HG02852 (cell line): ENCODE results near the gene MRGPRE.

ENCODE experiments used
- ATAC-seq: cut with Tn5 transposase; IDR thresholded peaks from one replicate; pipeline ENCODE4 v1.9.1; 2021; ENCODE audit warnings: mild to moderate bottlenecking, moderate library complexity; ENCODE audit not compliant: unreplicated experiment

MRGPRE gene

DNA sequence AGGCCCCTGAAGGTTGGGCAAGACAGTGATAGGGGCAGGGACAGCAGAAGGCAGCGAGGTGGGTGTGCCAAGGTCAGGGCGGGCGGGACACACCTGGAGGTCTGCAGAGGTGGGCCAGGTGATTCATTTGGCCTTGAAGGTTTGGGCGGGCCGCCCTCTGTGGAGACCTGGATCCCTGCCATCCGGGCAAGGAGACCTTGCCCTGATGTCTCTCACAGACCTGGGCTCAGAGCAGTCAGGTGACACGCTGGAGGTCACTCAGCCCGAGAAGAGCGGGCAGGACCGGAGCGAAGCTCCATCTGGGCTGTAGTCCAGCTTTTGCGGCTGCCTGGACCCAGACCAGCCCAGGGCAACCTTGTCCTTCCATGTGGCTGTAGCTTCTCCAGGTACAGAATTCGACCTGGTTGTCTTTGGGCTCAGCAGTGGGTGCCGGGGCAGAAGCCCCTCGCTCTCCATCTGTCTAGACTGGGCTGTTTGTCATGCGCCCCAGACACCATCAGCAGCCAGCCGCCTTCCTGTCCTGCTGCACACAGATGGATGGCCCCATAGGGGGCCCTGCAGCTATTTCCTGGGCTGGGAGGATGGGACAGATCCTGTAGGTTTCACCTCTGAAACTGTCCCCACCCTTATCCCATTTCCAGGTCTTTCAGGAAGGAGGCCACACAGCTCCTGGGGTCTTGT, 16.7 kb downstream of the MRGPRE start:
- no peak for ATAC-seq

DNA sequence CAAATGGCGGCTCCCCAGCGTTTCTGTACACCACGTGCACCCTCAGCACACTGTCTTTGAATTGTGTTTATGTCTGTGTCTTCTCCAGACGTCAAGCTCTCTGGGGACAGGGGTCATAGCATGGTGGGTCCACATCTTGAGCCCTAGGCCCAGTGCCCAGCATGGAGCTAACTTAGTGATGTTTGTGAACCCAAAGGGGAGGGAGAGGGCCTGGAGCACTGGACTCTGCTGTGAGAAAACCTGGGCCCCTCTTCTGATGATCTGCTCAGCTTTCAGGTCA, 17.9 kb downstream of the MRGPRE start:
- ATAC-seq: no peak

DNA sequence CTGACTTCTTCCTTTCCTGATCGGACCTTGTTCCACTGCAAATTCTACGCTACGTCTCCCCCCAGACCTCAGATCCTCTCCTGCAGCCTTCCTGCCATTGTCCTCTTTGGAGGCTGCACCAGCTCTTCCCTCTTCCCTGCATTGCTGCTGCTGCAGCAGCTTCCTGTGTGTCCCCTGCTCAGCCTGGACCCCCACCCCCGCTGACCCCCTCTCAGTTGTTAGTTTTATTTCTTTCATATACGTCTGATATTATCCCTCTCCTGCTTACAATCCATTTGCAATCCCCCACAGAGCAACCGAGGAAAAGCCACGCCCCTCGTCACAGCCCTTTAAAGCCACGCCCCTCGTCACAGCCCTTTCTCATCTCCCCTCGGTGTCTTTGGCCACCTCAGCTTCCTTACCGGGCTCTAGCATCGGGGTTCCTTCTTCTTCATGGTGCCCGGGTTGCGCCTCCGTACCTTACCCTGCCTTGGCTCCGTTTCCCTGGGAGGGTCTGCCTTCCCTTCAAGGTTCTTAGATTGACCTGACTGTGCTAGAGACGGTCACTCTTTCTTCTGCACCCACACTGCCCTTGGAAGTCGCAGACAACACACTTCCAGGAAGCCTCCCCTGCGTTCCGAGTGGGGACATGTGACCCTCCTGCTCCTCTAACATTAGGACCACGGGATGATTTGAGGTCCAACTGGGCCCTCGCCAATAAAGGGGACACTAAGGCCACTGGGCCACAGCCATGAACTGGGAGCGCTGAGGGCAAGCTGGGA, 18.4 kb downstream of the MRGPRE start:
- ATAC-seq: no peak

DNA sequence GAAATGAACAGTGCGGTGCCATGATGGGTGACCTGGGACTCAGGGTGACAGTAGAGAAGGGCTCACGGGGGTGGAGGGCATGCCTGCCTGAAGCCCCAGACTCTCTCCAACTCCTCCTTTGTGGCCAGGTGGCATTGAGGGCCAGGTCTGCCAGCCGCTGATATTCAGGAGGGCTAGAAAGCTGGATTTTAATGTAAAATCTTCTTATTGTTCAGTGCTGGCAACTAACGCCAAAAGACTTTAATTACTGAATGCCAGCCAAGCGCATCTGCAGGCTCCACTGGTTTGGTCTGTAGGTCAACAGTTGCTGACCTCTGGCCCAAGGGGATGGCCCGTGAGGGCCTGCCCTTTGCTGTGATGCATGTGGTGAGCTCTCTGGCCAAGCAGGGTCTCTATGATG, 23.9 kb downstream of the MRGPRE start:
- ATAC-seq: no peak

DNA sequence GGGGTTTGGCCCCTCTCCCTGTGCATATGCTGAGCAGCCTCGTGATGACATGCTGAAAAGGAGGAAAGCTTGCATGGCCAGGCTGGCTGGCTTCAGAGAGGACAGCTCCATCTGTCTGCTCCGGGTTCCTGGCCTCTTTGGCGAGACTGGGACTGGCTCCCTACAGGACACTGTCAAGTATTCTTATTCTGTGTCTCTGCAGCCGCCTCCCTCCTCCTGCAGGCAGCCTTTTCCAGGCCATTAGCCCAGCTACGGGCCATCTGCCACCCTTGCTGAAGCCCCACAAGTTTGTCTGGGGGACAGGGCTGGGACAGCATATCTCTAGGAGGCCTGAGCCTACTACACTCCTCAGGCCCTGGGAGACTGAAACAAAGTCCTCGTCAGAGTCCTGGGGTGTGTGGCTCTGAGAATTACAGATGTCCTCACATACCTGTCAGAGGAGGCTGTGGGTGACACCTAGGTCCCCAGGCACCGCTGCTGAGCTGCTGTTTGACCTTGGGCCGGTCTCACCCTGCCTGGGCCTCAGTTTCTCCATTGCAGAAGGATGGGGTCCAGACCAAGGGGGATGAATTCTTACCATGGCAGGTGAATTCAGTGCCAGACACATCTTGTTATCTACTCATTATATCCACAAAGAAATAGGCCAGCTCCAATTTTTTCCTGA, 24.6 kb downstream of the MRGPRE start:
- no peak for ATAC-seq

DNA sequence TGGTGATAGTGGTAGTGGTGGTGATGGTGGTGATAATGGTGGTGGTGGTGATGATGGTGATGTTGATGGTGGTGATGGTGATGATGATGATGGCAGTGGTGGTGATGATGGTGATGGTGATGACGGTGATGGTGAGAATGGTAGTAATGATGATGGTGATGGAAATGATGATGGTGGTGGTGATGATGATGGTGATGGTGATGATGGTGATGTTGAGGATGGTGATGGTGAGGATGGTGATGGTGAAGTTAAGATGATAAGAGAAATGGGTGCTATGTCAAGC, 25.4 kb downstream of the MRGPRE start:
- no peak for ATAC-seq

DNA sequence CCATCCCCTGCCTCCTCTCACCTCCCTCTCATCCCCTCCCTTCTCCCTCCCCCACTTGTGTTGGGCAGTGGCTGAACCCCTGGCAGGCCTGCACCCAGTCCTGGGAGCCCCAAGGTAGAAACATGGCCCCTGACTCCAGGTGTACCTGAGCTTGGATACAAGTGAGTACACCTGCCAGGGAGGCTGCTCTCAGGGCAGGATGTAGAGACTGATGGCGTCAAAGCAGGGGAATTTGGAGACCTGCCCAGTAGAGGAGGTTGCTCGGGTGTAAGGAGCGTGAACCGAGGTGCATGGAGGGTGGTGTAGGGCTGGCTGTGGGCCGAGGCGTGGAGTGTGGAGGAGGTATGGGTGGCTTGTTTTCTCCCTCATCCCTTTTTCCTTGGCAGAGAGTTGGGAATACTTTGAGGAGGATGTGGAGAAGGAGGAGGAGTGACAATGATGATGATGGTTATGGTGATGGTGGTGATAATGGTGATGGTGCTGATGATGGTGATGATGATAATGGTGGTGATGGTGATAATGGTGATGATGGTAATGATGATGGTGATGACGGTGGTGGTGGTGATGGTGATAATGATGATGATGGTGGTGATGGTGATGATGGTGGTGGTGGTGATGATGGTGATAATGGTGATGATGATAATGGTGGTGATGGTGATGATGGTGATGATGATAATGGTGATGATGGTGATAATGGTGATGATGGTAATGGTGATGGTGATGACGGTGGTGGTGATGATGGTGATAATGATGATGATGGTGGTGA, 25.9 kb downstream of the MRGPRE start:
- ATAC-seq: no peak

DNA sequence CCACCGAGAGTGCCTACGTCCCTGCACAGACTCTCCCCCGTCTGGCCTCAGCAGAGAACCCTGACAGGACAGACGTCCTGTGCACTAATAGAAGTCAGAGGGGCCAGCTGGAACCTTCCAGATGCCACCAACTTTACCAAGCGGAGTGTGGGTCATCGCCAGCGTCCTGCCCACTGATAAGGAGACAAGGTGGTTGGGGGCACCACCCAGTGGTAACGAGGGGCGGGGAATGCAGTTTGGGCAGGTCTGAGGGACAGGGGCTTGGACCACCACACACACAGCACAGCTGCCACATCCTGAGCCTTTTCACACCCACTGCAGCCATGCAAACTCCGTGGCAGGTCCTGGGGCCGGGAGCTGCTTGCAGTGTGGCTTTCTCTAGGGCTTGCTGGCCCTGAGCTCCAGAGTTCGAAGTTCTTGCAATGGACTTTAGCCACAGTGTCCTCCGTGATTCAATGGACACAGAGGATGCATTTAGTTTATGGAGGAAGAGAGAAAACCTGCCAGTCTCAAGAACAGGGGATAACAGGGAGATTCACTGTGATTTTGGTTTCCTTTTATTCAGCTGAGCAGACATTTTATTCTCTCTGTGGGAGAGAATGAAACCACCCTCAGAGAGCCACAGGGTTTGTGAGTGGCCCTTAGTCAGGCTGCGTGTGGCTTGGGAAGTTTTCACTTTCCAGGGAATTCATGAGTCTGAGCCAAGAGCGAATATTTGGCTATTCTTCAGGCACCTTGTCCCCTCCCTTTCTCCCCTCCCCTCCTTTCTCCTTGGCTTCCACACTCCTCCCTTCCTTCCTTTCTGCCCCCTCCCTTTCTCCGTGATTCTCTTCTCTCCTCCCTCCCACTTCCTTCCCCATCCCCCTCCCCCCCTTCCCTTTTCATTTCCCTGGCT, 26.7 kb downstream of the MRGPRE start:
- ATAC-seq: no peak

DNA sequence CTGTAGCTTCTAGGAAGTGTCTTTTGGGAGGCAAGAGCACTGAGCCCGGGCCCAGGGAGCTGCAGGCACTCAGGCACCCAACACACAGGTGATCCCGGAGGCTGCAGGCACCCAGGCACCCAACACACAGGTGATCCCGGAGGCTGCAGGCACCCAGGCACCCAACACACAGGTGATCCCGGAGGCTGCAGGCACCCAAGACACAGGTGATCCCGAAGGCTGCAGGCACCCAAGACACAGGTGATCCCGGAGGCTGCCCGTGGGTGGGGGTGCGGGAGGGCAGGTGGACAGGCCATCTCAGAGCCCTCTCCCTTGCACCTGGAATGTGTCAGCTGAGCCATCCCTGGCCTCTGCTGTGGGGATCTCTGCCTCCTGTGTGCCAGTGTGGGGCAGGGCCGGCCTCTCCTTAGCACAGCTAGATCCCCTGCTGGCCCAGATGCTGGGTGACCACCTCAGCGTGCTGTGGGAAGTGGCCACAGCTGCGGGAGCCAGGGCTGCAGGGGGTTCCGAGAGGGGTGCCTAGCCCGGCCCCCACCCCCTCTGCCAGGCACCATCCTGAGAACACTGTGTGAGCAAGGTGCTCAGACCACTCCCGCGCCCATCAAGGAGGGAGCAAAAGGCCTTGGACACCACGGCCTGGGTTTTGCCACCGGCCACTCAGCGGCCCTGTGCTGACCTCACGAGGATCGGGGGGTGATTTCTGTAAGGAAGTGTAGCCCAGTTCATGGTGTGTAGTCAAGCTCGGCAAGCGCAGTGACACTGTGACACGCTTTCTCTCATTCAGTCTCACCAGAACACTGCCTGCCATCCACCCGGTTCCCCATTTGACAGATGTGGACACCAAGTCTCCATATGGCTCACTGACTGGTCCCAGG, 27.8 kb downstream of the MRGPRE start:
- ATAC-seq: no peak

DNA sequence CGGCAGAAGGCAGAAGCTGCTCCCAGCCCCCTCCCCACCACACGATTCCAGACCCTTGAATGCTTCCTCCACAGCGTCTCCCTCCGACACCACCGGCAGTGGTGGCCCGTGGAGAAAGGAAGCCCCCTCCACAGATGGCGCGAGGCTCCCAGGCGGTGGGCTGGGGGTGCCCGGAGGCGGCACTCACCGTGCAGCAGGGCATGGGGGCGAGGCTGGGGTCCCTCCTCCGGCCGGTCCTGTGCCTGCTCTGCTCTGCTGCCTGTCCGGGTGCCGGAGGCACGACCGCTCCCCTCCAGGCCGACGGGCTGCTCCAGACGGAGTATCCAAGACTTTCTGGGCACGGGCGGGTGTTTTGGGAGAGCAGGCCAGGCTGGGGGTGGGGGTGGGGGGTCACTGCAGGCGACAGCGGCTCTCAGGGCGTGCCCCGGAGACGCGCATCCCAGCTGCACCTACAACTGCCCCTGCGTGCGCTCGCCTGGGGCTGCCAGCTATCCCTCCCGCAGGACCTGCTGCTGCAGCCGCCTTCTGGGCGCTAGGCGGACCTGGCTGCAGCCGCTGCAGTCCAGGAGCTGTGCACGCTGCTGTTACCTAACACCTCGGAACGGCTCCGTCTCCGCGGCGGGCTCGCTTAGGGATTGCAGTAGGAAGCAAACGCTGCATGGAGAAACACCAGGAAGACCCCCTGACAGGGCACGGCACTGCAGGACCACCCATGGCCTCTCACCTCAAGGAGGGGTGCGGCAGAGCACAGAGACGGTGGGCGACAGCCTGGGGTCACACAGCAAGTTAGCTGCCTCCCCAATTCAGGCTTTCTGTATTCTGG, 28.8 kb downstream of the MRGPRE start:
- no peak for ATAC-seq

DNA sequence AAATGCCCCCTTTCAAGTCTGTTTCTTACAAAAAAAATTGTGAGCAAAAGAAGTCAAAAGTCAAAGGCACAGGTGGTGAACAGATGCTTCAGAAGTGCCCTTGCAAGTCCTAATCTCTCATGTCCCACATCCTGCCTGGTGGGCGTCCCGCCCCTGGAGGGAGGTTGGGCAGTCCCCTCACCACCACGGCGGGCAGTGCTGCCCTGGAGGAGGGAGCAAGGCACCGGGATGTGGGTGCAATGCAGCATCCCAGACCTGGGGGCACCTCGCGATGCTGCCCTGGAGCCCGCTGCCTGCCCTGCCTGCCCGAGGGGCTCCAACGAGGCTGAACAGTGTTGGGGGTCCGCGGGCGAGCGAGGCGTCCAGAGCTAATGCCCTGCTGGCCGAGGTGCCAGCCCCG, 29.5 kb downstream of the MRGPRE start:
- ATAC-seq: no peak

DNA sequence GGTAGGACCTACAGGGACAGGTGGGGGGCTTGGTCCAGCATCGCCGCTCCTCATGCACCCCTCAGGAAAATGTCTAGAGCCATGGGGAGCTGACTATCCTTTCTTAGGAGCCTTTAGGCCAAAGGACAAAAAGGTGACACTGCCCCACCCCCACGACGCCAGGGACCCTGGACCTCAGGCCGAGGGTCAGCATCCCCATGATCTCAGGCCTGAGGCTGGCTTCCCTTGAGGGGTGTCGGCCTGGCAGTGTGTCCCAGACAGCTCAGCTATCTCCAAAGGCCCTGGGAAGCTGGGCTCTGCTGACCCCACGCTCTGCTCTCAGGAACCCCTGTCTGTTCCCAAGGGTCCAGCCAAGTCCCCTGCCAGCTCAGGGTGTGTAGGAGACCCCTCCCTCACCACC, 29.9 kb downstream of the MRGPRE start:
- ATAC-seq: no peak

DNA sequence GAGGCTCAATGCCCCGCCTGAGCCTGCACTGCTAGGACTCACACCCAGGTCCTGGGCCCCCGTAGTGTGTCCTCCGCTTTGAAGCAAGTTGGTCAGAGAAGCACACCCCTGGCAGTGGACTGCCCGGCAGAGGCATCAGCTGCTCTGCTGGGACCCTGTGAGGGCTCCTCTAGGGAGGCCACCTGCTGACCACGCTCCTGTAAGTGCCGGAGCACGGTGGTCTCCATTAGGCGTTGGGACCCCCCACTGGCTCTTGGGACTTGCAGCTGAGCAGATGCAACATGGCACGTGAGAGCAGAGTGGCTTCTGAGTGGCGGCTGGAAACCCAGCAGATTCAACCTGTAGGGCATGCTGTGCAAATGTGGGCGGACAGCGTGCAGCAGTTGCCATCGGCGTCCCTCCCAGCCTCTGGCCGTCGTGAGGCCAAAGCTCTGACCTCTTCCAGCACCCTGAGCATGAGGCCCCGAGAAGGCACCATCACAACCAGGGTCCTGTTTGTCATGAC, 30.5 kb downstream of the MRGPRE start:
- no peak for ATAC-seq

DNA sequence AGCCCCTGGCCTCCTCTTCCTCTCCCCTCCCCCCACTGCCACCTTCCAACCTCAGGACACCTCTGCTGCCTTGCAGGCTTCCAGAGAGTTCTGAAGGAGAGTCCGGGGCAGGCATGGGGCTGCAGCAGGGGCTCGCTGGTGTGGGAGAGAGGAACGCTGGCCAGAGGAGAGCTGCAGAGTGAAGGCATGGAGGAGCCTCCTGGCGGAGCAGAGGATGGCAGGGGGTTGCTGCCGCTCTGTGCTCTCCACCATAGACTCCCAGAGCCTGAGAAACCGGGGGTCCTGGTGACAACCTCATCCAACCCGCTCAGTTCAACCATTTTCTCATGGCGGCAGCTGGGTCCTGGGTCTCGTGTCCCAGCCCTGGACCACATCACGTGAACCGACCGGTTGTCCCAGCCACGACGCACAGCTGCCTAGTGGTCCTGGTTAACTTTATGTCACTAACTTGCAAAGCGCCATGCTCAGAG, 31.1 kb downstream of the MRGPRE start:
- ATAC-seq: no peak

DNA sequence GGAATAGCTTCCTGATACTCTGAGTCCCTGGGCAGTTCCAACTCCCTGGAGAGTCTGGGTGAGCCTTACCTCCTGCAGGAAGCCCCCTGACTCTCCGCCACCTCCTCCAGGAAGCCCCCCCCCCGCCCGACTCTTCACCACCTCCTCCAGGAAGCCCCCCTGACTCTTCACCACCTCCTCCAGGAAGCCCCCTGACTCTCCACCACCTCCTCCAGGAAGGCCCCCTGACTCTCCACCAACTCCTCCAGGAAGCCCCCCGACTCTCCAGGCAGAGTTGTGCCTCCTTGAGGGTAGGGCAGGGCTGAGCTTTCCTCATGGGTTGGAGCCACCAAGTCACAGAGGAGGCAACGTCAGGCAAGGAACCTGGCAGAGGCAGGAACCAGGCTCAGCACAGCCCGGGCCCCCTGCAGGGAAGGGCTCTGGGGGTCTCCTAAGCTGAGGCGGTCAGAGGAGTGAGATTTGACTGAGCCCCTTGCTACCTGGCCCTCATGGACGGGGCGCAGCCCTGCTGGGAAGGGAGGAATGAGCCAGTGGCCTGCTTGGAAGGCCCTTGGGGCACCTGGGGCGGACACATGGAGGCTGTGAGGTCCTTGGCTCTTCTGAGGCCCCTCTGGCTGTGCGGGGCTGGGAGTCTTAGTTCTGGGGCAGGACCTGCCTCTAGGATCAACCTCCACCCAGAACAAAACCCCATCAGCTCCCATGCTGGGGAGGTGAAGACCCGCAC, 31.7 kb downstream of the MRGPRE start:
- ATAC-seq: no peak

DNA sequence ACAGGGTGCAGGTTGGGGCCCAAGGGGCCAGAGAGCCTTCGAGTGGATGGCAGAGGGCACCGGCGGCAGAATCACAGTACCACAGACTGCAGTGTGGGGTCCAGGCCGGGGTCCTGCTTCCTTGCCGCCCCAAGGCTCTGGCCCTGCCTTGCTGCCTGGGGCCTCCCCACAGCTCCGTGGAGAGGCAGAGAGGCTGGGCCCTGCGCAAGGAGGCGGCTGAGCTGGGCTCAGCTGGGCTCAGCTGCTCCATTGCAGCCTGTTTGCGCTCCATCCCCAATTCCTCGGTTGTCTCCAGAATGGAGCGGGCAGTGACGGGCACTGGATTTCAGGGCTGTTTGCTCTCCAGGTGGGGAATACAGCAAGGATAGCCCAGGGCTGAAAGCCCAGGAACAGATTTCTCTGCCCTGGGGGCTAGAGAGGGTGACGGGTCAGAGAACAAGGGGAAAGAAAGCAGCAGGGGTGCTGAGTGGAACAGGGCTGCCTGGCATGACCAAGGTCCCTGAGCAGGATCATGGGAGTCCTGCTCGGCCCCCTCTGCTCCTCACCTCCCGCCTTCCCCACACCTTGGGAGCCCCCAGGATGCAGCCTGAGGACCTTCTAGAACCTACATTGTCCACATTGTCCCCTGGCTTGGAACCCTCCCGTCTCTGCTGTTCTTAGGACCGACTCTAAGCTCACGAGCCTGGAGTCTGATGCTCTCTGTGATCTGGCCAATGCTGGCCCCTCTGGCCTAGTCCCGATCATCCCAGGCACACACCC, 32.5 kb downstream of the MRGPRE start:
- no peak for ATAC-seq

DNA sequence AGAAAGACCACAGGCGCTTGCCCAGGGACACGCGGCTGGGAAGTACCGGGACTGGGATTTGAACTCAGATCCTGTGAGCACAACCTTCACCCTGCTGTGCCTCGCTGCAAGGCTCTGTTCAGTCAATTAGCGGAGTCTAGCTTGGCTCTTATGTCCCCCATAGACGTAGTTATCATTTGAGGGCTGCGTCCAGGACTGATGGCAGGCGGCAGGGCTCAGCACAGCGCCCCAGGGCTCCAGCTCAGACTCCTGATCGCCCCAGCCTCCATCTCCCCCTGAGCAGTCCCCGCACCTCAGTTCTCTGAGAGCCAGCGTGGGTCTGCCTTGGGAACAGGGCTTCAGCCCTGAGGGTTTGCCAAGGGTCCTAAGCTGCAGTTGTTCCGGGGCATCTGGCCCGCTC, 33.4 kb downstream of the MRGPRE start:
- no peak for ATAC-seq
